GM19372 (cell line): Measurements from ENCODE around the gene CHSY3.

ENCODE experiments used
- ATAC-seq: cut with Tn5 transposase; IDR thresholded peaks from one replicate; pipeline ENCODE4 v1.9.1; 2021; ENCODE audit warnings: mild to moderate bottlenecking, low read depth, moderate library complexity; ENCODE audit not compliant: unreplicated experiment

The CHSY3 gene

DNA sequence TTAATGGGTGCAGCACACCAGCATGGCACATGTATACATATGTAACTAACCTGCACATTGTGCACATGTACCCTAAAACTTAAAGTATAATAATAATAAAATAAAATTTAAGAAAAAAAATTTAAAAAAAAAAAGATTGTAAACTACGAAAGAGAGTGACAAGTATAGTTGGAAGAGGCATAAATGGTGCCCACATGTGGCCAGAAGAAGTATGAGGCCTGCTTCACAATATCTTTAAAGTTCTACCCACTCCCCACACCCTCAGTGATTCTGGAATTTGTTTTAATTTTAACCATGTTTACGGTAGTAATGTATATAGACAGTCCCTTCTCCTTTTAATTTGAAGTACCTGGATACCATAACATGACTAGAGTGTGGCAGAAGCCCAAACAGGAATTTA, 172.7 kb downstream of the CHSY3 start:
- no peak for ATAC-seq

DNA sequence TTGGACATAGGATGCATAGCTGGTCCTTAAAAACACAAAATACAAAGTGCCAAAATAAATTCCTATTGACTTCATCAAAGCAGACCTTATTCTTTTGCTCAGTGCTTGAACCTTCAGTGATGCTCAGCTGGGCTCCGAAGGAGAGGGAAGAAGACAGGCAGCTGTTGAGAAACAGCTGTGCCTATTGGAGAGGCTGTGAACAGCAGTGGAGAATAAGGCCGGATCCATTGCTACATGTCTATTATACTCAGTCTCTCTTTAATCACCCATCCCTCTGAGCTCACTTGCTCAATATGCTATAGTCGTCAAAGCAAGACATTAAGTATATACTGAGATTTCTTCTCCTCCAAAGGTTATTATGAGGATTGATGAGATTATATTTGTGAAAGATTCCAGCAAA, 174.4 kb downstream of the CHSY3 start:
- ATAC-seq = no peak

DNA sequence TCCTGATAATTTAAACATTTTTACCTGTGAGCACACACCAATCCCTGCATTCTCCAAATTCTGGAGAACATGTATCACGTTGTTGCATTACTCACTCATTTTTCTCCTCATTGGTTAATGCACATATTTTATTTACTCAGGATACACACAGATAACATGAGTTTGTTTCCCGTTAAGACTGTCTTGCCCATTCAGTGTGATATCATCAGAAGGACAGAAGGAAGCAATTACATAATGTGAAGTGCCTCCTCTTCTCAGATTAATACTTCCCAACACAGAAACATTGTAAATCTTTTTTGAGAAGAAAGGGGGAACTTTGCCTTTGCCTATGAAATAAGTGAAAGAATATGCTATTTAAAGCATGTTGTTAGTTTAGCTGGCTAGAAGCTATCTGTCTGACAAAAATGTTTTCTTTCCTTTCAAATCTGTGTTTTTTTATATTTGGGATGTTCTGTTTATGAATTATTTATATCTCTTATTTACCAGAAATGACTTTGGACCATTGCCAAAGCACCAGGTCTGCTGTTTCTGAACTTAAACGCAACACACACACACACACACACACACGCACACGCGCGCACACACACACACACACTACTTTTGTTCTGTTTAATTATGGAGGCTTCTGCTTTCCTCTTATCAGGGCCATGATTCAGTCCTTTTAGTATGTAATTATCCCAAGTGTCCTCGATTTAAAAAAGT, 186.5 kb downstream of the CHSY3 start:
- no peak for ATAC-seq

DNA sequence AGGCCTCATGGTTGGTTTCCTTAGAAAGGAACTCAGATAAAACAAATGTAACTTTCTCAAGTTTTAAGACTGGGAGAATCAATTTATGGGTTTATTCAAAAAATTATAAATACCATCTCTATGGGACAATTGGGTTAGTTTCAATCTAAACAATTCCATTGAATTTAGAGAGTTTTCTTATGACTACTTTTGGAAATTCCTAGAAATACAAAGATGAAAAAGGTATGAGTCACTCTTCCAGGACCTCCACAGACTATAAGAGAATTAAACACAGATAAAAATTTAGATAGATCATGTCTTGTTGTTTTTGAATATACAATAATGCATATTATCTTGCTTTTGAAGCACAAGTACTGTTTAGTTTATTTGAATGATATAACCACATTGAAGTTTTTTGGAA, 188.7 kb downstream of the CHSY3 start:
- ATAC-seq = no peak

DNA sequence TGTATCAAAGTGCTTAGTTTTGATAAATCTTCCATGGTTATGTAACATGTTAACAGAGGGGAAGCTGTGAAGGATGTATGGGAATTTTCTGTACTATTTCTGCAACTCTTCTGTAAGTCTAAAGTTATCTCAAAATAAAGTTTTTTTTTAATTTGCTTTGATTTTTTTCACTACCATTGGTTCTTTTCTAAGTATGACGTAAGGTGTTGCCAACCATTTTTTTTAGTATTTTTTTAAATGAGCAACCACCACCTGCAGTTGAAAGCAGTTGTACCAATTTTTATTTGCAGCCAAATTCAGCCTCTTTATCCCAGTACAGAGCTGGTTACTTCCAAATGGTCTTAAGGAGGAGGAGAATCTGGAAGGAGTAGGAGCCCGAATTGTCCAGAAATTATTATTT, 192.2 kb downstream of the CHSY3 start:
- ATAC-seq = no peak

DNA sequence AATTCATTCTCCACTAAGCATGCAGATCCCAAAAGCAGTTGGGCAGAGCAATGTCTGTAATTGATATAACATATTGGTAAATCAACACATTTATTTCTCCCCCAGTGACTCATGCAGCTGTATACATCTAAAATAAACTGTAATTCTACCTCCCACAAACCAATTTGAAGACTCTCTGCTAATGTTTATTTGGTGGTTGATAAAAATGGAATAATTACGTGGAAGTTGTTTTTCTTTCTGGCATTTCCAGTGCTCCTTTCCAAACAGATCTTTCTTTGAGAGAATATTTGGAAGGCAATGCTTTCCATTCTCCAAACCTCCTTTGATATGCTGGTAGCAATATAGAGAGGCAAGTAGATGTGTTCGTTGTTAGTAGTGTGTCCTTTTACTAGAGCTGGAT, 194.7 kb downstream of the CHSY3 start:
- ATAC-seq = no peak

DNA sequence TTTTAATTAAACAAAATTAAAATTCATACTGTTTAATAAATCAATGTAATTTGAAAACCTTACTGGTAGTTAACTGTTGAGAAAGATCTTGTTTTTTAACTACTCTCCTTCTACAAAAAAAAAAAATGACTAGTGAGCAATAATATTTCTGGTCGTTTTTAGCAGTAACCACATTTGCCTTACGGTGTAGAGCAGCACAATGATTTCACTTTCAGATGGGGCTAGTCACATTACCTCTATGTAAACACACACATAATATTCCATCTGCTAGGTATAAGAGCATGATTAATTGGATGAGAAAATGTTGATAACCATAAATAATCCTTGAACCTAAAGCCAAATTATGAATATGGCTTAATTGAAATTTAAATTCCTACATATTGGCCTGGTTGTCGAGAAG, 198.1 kb downstream of the CHSY3 start:
- ATAC-seq = peak; percentile 57

DNA sequence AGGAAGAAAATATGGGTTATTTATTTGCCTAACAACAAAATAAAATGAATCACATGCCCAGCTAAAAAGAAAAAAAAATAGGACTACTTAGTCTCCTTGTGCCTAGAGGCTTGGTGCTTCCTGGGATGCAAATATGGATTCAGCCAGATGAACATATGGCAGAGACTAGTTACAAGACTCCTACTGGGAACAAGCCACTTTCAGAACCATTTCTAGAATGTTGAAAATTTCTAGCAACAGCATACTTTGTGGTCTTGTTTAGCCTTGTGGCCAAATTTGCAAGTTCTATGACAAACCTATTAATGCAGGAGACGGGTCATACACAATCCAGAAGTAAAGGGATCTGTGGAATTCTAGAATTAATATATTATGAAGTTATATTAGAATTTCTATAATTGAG, 198.7 kb downstream of the CHSY3 start:
- ATAC-seq = no peak

DNA sequence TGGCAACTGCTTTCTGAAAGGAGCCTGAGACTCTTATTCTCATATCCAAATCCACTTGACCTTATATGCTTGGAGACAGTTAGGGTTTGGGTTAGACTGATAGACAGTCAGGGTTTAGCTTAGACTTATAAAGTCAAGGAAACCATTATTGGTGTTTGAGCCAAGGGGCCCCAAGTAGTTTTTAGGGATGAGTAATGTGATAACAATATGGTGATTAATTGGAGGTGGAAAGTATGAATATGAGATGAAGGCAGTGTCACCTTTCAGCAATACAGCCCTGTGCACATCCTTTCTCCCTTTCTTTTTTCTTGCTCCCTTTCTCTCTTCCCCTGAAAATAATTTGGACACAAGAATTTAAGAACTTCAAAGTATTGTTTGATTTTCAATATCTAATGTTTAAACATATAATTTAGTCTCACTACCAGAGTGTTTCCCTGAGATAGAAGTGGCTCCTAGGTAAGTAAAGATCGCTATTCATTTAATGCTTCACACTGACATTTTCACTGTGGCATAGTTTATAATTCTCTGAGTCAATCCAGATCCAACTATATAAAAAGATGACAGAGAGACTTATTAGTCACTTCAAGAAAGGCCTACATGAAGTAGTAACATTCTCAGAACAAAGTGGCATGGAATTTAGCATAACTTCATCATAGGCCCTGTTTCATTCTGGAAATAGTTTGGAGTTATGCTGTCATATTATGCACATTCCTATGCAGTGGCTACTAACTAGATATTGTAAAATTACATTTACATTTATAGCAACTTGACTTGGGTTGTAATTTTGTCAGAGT, 200.8 kb downstream of the CHSY3 start:
- no peak for ATAC-seq

DNA sequence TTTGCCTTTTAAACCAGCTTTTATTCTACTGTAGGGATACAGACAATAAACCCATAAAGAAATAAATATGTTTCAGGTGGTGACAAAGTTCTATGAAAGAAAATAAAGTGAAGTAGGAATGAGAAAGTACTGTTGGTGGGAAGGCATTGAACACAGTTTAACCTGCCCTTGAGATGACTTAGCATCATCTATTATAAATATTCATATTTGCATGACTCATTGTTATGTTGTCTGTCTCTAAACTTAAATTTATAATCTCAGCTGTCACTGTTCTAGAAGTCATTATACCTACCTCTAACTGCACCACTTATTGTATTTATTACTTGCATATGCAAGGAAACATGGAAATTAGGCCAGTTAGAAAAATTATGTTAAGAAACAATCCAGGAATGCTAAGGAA, 202.2 kb downstream of the CHSY3 start:
- ATAC-seq = no peak

DNA sequence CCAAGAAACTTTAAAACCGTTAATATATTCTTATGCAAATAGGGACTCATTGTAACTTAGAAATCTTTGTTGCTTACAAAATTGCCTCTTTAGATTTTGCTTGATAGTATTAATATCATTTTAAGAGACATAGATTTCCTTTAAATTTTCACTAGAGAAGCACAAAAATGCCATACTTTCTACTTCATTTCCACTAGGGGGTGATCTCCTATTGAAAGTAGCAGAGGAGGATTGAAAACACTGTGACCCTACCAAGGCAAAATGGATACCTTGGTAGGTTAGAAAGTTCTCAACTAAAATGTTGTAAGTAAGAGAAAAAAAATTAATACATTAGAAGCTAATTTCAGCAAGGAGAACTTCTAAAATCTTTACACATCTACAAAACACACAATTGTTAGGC, 204.9 kb downstream of the CHSY3 start:
- ATAC-seq = peak; percentile 65

DNA sequence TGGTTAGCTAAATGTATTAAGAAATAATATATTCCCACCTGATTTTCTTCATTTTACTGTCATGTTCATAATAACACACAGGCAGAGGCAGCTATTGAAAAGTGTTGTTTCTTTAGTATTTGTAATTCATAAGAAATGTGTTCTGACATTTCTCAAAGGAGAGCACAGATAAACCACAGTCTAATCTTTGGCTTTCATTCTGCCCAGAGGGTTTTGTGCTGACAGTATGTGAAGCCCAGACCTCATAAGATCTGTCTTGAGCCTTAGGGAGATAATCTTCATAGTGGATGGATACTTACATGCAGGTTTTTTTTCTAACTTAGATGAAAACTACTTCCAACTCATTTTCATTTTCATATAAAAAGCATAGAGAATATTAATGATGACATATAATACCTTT, 206.1 kb downstream of the CHSY3 start:
- no peak for ATAC-seq

DNA sequence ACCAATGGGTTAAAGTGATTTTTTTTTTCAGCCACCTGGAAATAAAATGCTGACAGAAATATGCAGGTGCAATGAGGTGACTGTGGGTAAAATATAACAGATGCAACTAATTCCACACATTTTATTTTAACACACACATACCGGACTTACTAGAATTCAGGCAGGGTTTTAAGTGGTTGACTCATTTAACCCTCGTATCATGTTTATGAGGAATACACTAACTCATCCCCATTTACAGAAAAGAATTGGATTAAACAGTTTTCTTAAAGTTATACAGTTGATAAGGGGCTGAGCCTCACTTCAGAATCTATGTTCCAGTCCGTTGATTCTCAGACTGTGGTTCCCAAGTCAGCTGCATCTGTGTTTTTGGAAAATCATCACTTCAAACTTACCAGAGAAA, 207.5 kb downstream of the CHSY3 start:
- no peak for ATAC-seq

DNA sequence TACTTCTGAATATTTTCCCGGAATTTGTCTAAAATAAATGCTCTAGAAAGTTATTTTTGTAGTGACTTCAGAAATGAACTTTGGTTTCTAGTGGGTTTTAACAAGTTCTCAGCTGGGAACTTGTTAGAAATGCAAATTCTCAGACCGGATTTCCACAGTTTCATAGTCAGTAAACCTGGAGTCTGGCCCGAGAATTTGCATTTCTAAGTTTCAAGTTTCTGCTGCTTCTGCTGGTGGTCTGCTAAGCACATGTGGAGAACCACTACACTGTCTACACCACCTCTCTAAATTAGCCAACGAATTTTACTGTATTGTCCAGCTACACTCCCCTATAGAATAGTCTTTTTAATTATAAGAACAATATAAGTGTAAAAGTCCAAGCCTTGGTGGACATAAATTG, 208.0 kb downstream of the CHSY3 start:
- ATAC-seq = peak; percentile 78

DNA sequence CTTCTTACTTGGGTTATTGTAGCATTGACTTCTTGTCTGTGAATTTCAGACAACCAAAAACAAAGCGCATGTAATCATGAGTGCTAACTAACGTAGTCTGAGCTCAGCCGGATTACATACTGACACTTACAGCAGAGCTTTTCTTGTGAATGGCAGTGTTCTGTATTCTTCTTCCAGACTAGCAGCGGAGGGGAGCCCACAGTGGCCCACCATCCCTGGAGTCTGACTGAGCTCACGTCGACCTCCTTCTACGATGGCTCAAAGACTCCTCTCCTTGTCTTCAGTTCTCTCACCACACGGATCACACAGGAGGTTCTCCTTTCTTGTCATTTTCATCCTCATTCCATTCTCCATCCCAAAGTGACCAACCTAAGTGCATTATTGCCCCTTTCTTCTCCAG, 211.4 kb downstream of the CHSY3 start:
- no peak for ATAC-seq

DNA sequence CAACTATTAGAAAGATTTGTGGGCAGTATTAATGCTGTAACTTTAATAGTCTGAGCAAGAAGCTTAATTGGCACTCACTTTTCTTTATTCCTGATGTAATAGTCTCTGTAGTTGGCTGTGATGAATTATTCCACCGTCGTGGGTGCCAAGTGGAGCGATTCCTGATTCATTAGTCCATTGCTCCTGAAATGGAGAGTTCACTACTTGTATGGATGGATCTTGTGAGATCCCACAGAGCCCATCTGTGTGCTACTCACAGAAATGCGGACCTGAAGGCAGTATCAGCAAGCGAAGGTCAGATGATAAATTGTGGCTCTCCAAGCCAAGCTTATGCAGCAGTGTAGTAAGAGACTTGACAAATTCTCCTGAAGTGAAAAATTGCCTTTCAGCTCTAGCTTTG, 212.2 kb downstream of the CHSY3 start:
- no peak for ATAC-seq

DNA sequence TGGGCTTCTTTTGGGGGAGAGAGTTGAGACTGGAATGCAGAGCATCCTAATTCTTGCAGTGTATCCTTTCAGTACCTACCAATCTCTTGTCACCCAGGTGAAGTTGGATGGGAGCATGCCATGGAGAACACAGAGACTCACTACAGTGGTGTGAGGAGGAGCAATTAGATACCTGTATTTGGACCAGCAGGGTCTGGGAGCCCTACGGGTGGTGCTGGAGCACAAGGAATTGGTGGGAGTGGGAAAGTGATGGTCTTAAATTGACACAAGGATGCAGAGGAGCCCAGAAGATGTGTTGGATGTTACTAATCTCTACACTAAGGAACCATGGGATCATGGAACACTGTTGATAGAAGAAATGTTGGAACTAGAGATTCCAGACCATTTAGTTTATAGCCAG, 212.7 kb downstream of the CHSY3 start:
- ATAC-seq = no peak

DNA sequence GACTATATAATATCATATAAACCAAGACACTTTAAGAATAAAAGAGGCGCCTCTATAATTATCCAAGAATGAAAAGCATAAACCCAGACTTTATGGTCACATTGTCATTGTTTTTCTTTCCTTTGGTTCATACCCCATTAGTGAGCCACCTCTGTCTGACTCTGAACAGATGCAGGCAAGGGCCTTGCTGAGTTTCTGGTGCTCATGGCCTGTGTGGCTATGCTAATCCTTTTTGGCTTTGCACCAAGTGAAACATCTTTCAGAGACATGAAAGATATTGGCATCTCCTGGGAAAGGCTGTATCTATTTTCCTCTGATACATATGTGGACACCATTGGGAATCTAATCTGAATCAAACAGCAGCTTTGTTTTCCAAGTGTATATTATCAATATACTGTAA, 222.5 kb downstream of the CHSY3 start:
- no peak for ATAC-seq

DNA sequence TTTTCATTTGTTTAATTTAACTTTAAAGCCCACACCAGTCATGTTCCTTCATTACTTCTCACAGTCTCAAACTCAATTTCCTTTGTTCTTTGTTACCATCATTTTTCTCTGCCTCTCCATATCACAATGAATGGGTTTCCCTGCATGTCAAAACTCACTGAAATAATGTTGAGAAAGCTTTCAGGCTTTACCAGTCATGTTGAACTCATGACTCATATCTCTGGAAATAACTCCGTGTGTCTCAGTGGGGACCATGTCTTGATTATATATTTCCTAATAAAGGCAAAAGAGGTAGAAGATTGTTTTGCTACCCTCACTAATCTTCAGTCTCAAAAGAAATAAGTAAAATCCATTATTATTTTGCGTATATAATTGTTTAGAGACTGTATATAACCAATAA, 231.2 kb downstream of the CHSY3 start:
- ATAC-seq = no peak

DNA sequence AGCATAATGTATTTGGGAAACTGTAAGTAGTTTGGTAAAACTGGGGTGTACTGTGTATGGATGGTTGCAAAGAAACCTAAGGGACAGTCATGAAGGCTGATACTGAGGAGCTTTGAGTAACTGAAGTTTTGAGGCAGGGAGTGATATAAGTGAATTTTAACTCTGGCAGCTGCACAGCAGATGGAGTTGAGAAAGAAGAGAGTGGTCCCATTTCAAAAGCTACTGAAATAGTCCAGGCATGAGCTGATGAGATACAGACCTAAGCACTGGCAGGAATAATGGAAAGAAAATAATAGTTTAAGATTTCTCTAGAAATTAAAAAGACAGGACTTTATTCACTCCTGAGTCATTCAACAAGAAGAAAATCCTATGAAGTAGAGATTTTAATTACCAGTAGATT, 232.0 kb downstream of the CHSY3 start:
- ATAC-seq = no peak

DNA sequence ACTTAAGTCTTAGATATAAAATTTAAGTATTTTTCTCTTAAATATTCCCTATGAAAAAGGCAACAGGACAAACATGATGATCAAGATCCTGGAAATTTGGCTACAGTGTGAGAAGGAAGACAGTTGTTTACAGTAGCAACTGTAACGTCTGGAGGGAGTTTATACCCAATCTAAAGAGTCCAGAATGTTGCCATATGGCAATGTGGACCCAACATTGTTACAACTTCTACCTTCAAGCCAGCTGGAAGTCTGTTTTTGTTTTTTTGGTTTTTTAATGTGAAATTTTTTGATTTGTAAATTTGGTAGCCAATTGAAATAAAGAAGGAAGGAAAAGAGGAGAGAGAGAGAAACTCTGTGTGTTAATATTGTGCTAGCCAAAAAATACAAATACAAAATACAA, 233.4 kb downstream of the CHSY3 start:
- ATAC-seq = no peak

DNA sequence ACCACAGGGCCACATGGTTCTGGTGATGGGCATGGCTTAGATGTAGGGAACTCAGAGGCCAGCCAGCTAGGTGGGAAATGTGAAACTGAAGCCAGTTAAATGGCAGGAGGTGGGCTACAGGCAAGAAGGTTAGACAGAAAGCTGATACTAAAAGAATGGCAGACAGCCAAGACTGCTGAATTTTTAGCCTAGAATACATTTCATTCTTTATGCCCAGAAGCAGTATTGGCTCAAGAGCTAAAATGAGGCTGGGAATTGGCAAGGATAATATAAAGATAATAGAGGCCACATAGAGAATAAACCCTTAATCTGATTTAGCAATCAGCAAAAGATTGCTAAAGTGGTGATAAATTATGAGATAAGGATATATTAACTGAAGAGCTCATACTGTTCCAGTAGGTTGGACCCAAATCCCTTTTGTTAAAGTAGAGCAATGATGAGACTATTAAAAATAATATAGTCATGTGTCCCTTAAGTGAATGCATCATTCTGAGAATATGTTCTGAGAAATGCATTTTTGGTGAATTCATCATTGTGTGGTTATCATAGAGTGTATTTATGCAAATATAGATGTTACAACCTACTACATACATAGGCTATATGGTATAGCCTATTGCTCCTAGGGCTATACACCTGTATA, 234.3 kb downstream of the CHSY3 start:
- ATAC-seq = no peak
